Keratinocyte (primary cell): ENCODE results near the gene KIF26A. TPM values are rescaled to one million over a fixed set of nuclear protein-coding genes. Genes with fewer than 3 reads are reported as not detected.

ENCODE experiments used
- DNase-seq: peaks from one replicate; pipeline ENCODE4 v3.0.0-alpha.2; 2011; ENCODE audit warnings: low read depth, missing footprints, low spot score
- FAIRE-seq: peaks from 2 replicates; lab custom pipeline; 2011; peaks lifted over from hg19 to GRCh38; lab: Jason Lieb, UNC
- H2AFZ ChIP-seq: 2 replicates; pipeline ENCODE4 v1.6.0; 2012; ENCODE audit warnings: low read length, control low read depth, inconsistent platforms; ENCODE audit not compliant: control insufficient read depth
- H3K27ac ChIP-seq: 2 replicates; pipeline ENCODE4 v1.5.1; 2011; ENCODE audit warnings: low read length; ENCODE audit not compliant: control insufficient read depth, insufficient read depth
- H3K27me3 ChIP-seq: 3 replicates; pipeline ENCODE4 v1.6.0; 2011; ENCODE audit warnings: low read length; ENCODE audit not compliant: control insufficient read depth, insufficient read depth; ENCODE audit errors: extremely low read depth
- H3K36me3 ChIP-seq, 2 experiments: 2 replicates in 1 of 2; 3 replicates in 1 of 2; pipeline ENCODE4 v1.5.1; 2011; ENCODE audit warnings: low read length in 2 of 2, mild to moderate bottlenecking in 1 of 2; ENCODE audit not compliant: control insufficient read depth in 2 of 2, insufficient read depth in 2 of 2; ENCODE audit errors: extremely low read depth in 1 of 2
- H3K4me1 ChIP-seq: 3 replicates; pipeline ENCODE4 v1.5.1; 2011; ENCODE audit warnings: low read length; ENCODE audit not compliant: control insufficient read depth, insufficient read depth; ENCODE audit errors: extremely low read depth
- H3K4me2 ChIP-seq: 3 replicates; pipeline ENCODE4 v1.6.0; 2011; ENCODE audit warnings: low read depth, low read length; ENCODE audit not compliant: control insufficient read depth, insufficient read depth; ENCODE audit errors: extremely low read depth
- H3K4me3 ChIP-seq, 3 experiments: fragments of 200-600 bp in 1 of 3; sonication (generic) in 1 of 3; 2 replicates in 2 of 3; 3 replicates in 1 of 3; pipeline ENCODE4 v1.5.1; 2011 to 2016; ENCODE audit warnings: low read length in 3 of 3, mild to moderate bottlenecking in 3 of 3, control low read depth in 2 of 3, inconsistent platforms in 1 of 3, low read depth in 1 of 3, mixed read lengths in 1 of 3, mixed run types in 1 of 3, moderate library complexity in 1 of 3; ENCODE audit not compliant: control insufficient read depth in 2 of 3, insufficient read depth in 2 of 3; ENCODE audit errors: extremely low read depth in 1 of 3
- H3K79me2 ChIP-seq: 2 replicates; pipeline ENCODE4 v1.6.0; 2012; ENCODE audit warnings: low read length; ENCODE audit not compliant: control insufficient read depth, insufficient read depth
- H3K9ac ChIP-seq: 3 replicates; pipeline ENCODE4 v1.6.0; 2011; ENCODE audit warnings: low read length; ENCODE audit not compliant: control insufficient read depth, insufficient read depth; ENCODE audit errors: extremely low read depth
- H3K9me1 ChIP-seq: 3 replicates; pipeline ENCODE4 v1.6.0; 2011; ENCODE audit warnings: low read length; ENCODE audit not compliant: control insufficient read depth, insufficient read depth; ENCODE audit errors: extremely low read depth
- H3K9me3 ChIP-seq: 2 replicates; pipeline ENCODE4 v1.5.1; 2012; ENCODE audit warnings: low read depth, low read length; ENCODE audit not compliant: control insufficient read depth
- H4K20me1 ChIP-seq: 3 replicates; pipeline ENCODE4 v1.6.0; 2011; ENCODE audit warnings: low read length; ENCODE audit not compliant: control insufficient read depth, insufficient read depth; ENCODE audit errors: extremely low read depth
- CTCF ChIP-seq, 3 experiments: IDR thresholded peaks in 1 of 3; conservative IDR thresholded peaks in 1 of 3; optimal IDR thresholded peaks in 1 of 3; 2 replicates in 2 of 3; 3 replicates in 1 of 3; pipeline versions ENCODE3 to v1.5.1; 2011; ENCODE audit warnings: low read length in 3 of 3, mild to moderate bottlenecking in 3 of 3, moderate library complexity in 2 of 3, control low read depth in 1 of 3, inconsistent platforms in 1 of 3; ENCODE audit not compliant: insufficient read depth in 2 of 3; ENCODE audit errors: extremely low read depth in 1 of 3
- EZH2 ChIP-seq: IDR thresholded peaks from one replicate; pipeline ENCODE4 v1.6.1; 2012; ENCODE audit warnings: inconsistent platforms, mild to moderate bottlenecking, low read length, moderate library complexity
- dilution Hi-C: fragments of 300-500 bp; cut with MboI; formaldehyde crosslinking; loops from one replicate; pipeline ENCODE4 v1.7.0; 2020; ENCODE audit warnings: low sequenced_read_pairs; ENCODE audit not compliant: extremely low pct_ligation_motif_present
- polyA plus RNA-seq, 5 experiments: library from polyadenylated mRNA; depleted of rRNA in 3 of 5; stranded (reverse) in 3 of 5; stranded (forward) in 1 of 5; unstranded in 1 of 5; fragments of >200 nt; gene quantifications; 1 replicate in 1 of 5; 2 replicates in 3 of 5; 3 replicates in 1 of 5; pipeline versions ENCODE4 v1.2.1 to v1.2.3, GENCODE V29; 2011 to 2012; ENCODE audit warnings: missing spikeins in 2 of 5, low read depth in 1 of 5, low replicate concordance in 1 of 5

Gene KIF26A
- polyA plus RNA-seq, 1 donor (not counting 4 experiments of a cell fraction or from before 2014, with no cell fraction given), result 0.07 TPM

- Histone ChIP-seq H3K9ac (no peak overlapping the region), H3K36me3 (no peaks in the 10 kb centered on the region), H3K4me2 (no peak overlapping the region), H3K27me3 (no peaks in the 10 kb centered on the region), H3K79me2 (no peaks in the 10 kb centered on the region), H3K9me3 (no peaks in the 10 kb centered on the region), H3K4me1 (peaks cover 17% of the 10 kb centered on the region), H4K20me1 (no peaks in the 10 kb centered on the region), H3K27ac (no peak overlapping the region), H3K4me3 (no peak overlapping the region), H2AFZ (no peak overlapping the region), H3K9me1 (no peaks in the 10 kb centered on the region)
- no peak for FAIRE-seq
- dilution Hi-C loops, result no loop called here
- no peak for DNase-seq
- no peak for TF ChIP-seq EZH2
- TF ChIP-seq CTCF (optimal IDR thresholded peaks at IDR 0.05 in 1 of 3, IDR thresholded peaks at IDR 0.05 in 1 of 3, conservative IDR thresholded peaks at IDR 0.05 in 1 of 3; ENCODE audit: extremely low read depth in 1 of 3, insufficient read depth in 2 of 3, low read length in 3 of 3), result no peak
These were observed 31.9 kb upstream of the KIF26A start for GRCh38 chr14:104106471-104106991.

- no peaks in the 10 kb centered on the region for H3K27me3 ChIP-seq
- H3K36me3 ChIP-seq, result no peaks in the 10 kb centered on the region
- TF ChIP-seq CTCF (optimal IDR thresholded peaks at IDR 0.05 in 1 of 3, IDR thresholded peaks at IDR 0.05 in 1 of 3, conservative IDR thresholded peaks at IDR 0.05 in 1 of 3; ENCODE audit: extremely low read depth in 1 of 3, insufficient read depth in 2 of 3, low read length in 3 of 3), result no peak
- TF ChIP-seq EZH2, result no peak
- dilution Hi-C loops, result no loop called here
- H2AFZ ChIP-seq, result no peak overlapping the region
- H4K20me1 ChIP-seq, result no peaks in the 10 kb centered on the region
- peaks cover 17% of the 10 kb centered on the region for H3K4me1 ChIP-seq
- H3K9me3 ChIP-seq, result no peaks in the 10 kb centered on the region
- H3K4me2 ChIP-seq, result no peak overlapping the region
- H3K4me3 ChIP-seq, result no peak overlapping the region
- H3K79me2 ChIP-seq, result no peaks in the 10 kb centered on the region
- H3K9ac ChIP-seq, result no peak overlapping the region
- H3K9me1 ChIP-seq, result no peaks in the 10 kb centered on the region
- FAIRE-seq (no peak), DNase-seq (no peak)
- H3K27ac ChIP-seq, result no peak overlapping the region
These were observed 31.2 kb upstream of the KIF26A start for GRCh38 chr14:104107101-104107581.
